ENCODE results near the gene PCNT. TPM values are rescaled to one million over a fixed set of nuclear protein-coding genes. Genes with fewer than 3 reads are reported as not detected.

Gene PCNT
- total and polyA plus RNA-seq, 2 of the 8 experiments (the other 6 are each of a cell fraction or from before 2014, with no cell fraction given) = 9.9 to 45.1 TPM

DNA sequence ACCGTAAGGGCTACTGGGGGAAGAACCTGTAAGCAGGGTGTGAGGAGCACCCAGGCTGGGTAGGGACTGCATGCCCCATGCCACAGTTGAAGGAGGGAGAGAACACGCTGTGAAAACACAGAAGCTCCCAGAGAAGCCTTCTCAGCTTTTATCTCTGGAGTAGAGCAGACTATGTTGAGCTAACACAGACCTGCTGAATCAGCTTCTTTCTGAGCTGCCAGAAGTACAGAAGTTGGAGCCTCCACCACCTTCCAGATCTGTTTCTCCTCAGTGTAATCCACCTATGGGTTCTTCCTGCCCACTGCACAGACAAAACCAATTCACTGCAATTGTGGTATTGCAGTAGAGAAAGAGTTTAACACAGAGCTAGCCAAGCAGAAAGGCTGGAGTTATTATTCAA is 32.4 kb upstream of the PCNT start (continued):
- TF ChIP-seq, protein P1, sequence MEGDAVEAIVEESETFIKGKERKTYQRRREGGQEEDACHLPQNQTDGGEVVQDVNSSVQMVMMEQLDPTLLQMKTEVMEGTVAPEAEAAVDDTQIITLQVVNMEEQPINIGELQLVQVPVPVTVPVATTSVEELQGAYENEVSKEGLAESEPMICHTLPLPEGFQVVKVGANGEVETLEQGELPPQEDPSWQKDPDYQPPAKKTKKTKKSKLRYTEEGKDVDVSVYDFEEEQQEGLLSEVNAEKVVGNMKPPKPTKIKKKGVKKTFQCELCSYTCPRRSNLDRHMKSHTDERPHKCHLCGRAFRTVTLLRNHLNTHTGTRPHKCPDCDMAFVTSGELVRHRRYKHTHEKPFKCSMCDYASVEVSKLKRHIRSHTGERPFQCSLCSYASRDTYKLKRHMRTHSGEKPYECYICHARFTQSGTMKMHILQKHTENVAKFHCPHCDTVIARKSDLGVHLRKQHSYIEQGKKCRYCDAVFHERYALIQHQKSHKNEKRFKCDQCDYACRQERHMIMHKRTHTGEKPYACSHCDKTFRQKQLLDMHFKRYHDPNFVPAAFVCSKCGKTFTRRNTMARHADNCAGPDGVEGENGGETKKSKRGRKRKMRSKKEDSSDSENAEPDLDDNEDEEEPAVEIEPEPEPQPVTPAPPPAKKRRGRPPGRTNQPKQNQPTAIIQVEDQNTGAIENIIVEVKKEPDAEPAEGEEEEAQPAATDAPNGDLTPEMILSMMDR (IDR thresholded peaks at IDR 0.05; ENCODE audit: control extremely low read depth in 1 of 3, insufficient read depth in 1 of 3, low read depth in 1 of 3, low read length in 3 of 3) = no peak
- TF ChIP-seq EGR1 (IDR thresholded peaks at IDR 0.05; ENCODE audit: borderline replicate concordance, low read depth, low read length) (no peak), SP4 (IDR thresholded peaks at IDR 0.05; ENCODE audit: low read length) (no peak)
